Measurements from ENCODE around the gene GFY.

GFY gene

DNA sequence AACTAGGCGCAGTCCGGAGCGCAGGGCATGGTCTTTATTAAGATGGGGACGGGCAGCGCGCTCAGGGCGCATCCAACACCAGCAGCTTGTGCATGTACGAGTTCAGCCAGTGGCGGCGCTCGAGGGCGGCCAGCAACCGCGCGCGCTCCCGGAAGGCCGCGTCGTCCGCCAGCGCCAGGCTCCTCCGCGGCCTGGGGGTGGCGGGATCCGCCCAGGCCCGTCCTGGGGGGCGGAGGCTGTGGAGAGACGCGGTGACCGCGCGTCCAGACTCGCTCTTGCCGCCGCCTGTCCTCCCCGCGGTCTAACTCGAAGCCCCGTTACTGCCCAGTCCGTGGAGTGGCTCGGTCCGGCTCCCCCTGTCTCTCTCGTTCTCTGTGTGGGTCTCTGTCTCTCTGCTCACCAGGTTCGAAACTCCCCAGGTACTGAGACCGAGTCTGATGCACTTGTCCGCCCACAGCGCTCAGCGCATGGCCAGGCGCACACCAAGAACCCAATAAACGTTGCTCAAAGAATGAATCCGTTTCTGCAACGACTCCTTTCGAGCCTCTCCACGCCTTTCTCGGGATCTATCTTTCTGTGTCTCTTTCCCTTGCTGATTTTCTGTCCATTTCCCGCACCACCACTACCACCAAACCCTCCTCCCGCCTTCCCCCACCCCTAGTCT lies 2.6 kb upstream of the GFY start (continued):
- no peak for TF ChIP-seq ZNF174 (tag by site-specific recombination; IDR thresholded peaks at IDR 0.05)
- no peak for TF ChIP-seq ZBTB1 (tag by site-specific recombination; IDR thresholded peaks at IDR 0.05)
- TF ChIP-seq ZNF341 (tag by site-specific recombination; IDR thresholded peaks at IDR 0.05; ENCODE audit: low read depth), result peak; percentile 42; the same call in 1 of the 2 replicates
- peak; percentile 50; the same call in 1 of the 2 replicates for TF ChIP-seq BCL11A (tag by site-specific recombination; IDR thresholded peaks at IDR 0.05; ENCODE audit: low read depth)
- TF ChIP-seq ZNF623 (tag by site-specific recombination; IDR thresholded peaks at IDR 0.05), result no peak
- TF ChIP-seq ZNF530 (tag by site-specific recombination; IDR thresholded peaks at IDR 0.05; ENCODE audit: low read depth), result no peak
- no peak for TF ChIP-seq ZNF140 (tag by site-specific recombination; IDR thresholded peaks at IDR 0.05)
- no peak for TF ChIP-seq ZNF768 (tag by site-specific recombination; IDR thresholded peaks at IDR 0.05)
- no peak for TF ChIP-seq ZNF121 (tag by site-specific recombination; IDR thresholded peaks at IDR 0.05)
- TF ChIP-seq, protein P1, sequence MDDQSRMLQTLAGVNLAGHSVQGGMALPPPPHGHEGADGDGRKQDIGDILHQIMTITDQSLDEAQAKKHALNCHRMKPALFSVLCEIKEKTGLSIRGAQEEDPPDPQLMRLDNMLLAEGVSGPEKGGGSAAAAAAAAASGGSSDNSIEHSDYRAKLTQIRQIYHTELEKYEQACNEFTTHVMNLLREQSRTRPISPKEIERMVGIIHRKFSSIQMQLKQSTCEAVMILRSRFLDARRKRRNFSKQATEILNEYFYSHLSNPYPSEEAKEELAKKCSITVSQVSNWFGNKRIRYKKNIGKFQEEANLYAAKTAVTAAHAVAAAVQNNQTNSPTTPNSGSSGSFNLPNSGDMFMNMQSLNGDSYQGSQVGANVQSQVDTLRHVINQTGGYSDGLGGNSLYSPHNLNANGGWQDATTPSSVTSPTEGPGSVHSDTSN (CRISPR knock-in tag; IDR thresholded peaks at IDR 0.05), result peak; percentile 63; the same call in 1 of the 2 replicates

DNA sequence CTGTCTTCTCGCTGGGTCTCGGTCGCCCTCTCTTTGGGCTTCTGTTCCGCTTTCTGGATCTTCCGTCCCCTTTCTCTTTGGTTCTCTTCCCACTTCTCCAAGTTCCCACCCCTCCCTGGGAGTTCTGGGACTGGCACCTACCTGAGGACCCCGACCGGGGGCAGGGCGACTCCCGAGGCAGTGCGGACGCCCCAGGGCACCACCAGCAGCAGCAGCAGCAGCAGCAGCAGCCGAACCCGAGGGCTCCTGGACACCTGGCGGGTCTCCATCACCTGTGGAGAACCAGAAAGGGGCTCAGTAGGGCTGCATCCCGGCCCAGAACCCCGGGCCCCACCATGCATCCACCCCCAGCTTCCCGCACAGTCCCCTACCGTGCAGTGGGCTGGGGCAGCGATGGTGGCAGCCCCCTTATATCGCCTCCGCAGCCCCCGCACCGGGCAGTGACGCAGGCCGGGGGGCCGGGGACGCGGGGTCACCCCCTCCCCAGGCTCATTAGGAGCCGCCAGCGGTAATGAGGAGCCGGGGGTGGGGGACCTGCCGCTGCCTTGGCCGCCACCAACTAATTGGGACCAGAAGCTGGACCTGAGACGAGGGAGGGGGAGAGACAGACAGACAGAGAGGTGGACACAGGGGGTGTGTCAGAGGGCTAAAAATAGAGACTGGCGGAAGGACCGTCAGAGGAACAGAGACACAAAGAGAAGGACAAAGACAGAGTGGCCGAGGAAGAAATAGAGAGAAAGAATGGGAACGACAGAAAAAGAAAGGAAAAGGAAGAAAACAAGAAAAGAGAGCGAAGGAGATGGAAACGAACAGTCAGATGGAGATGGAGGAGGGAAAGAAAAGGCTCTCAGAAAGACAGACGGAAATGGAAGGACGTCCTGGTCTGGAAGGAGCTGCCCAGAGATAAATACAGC lies 1.9 kb upstream of the GFY start, which contains the start of gene PTH2:
PTH2 (minus strand) TSS at position 371 of the 914 bp plus-strand sequence; CDS start at position 269, 102 bp downstream.
- ChIA-PET POLR2A (no interaction called here), CTCF (interaction anchor here (3.8 kb wide), 1 partner anchor 32 kb away, joined by 33 read pairs; no protein-coding TSS in a partner anchor)
- Histone ChIP-seq H3K9me3 (ENCODE audit: control insufficient read depth, insufficient read depth, low read depth, low read length) (no peaks in the 10 kb centered on the region), H3K4me3 (ENCODE audit: low read depth, low read length) (peak within 1 kb of the TSS; percentile 20), H3K4me1 (ENCODE audit: control insufficient read depth, insufficient read depth, low read length) (peaks cover 5% of the 10 kb centered on the region), H3K27ac (ENCODE audit: extremely low read depth, low read depth, low read length) (no peak within 1 kb of the TSS), H3K36me3 (ENCODE audit: control insufficient read depth in 2 of 2, insufficient read depth in 1 of 2, low read length in 2 of 2) (no peaks in the 10 kb centered on the region)
- TF ChIP-seq KLF16 (tag by site-specific recombination; IDR thresholded peaks at IDR 0.05) (peak; percentile 43; the same call in 1 of the 2 replicates), PRDM1 (tag by site-specific recombination; IDR thresholded peaks at IDR 0.05) (peak; percentile 89), ZBTB21 (tag by site-specific recombination; IDR thresholded peaks at IDR 0.05) (no peak), MYNN (tag by site-specific recombination; IDR thresholded peaks at IDR 0.05; ENCODE audit: borderline replicate concordance) (no peak), ZNF10 (tag by site-specific recombination; IDR thresholded peaks at IDR 0.05) (no peak), ZBTB17 (tag by site-specific recombination; IDR thresholded peaks at IDR 0.05) (no peak), ZNF571 (tag by site-specific recombination; IDR thresholded peaks at IDR 0.05) (no peak), EGR2 (tag by site-specific recombination; IDR thresholded peaks at IDR 0.05; ENCODE audit: low read depth) (no peak), ZNF48 (tag by site-specific recombination; IDR thresholded peaks at IDR 0.05) (no peak), ZNF660 (tag by site-specific recombination; IDR thresholded peaks at IDR 0.05) (no peak), ZNF174 (tag by site-specific recombination; IDR thresholded peaks at IDR 0.05) (no peak), ZNF366 (tag by site-specific recombination; conservative IDR thresholded peaks at IDR 0.05) (peak; percentile 92), WT1 (tag by site-specific recombination; IDR thresholded peaks at IDR 0.05) (no peak), ZNF654 (tag by site-specific recombination; IDR thresholded peaks at IDR 0.05; ENCODE audit: low read depth) (no peak), ZNF626 (tag by site-specific recombination; IDR thresholded peaks at IDR 0.05) (no peak), ZNF768 (tag by site-specific recombination; IDR thresholded peaks at IDR 0.05) (no peak), ZNF624 (tag by site-specific recombination; IDR thresholded peaks at IDR 0.05) (no peak), ZNF157 (tag by site-specific recombination; IDR thresholded peaks at IDR 0.05) (no peak)
- TF ChIP-seq, protein P2, sequence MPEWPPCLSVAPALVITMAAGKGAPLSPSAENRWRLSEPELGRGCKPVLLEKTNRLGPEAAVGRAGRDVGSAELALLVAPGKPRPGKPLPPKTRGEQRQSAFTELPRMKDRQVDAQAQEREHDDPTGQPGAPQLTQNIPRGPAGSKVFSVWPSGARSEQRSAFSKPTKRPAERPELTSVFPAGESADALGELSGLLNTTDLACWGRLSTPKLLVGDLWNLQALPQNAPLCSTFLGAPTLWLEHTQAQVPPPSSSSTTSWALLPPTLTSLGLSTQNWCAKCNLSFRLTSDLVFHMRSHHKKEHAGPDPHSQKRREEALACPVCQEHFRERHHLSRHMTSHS (tag by site-specific recombination; IDR thresholded peaks at IDR 0.05), result no peak
- TF ChIP-seq, protein P3, sequence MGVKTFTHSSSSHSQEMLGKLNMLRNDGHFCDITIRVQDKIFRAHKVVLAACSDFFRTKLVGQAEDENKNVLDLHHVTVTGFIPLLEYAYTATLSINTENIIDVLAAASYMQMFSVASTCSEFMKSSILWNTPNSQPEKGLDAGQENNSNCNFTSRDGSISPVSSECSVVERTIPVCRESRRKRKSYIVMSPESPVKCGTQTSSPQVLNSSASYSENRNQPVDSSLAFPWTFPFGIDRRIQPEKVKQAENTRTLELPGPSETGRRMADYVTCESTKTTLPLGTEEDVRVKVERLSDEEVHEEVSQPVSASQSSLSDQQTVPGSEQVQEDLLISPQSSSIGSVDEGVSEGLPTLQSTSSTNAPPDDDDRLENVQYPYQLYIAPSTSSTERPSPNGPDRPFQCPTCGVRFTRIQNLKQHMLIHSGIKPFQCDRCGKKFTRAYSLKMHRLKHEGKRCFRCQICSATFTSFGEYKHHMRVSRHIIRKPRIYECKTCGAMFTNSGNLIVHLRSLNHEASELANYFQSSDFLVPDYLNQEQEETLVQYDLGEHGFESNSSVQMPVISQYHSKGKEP (tag by site-specific recombination; IDR thresholded peaks at IDR 0.05), result no peak
